Ovary (tissue), 3 donors: ENCODE results near the gene ZNF653.

Source experiments
- EP300 ChIP-seq: sonication (generic); formaldehyde crosslinking; IDR thresholded peaks from one replicate; pipeline ENCODE4 v1.6.1; 2017; ENCODE audit warnings: antibody characterized with exemption
- TF ChIP-seq, protein P1 (sequence below), 3 donors: fragments of 450-650 bp in 2 of 3; fragments of 200-600 bp in 1 of 3; IDR thresholded peaks; one replicate each; pipeline versions ENCODE4 v1.5.1 to v1.8.0; 2016 to 2022; ENCODE audit warnings: antibody characterized with exemption in 3 of 3, mild to moderate bottlenecking in 1 of 3
- donor health status: DM: no; HTN: no; CAD: no.

- TF ChIP-seq, protein P1, sequence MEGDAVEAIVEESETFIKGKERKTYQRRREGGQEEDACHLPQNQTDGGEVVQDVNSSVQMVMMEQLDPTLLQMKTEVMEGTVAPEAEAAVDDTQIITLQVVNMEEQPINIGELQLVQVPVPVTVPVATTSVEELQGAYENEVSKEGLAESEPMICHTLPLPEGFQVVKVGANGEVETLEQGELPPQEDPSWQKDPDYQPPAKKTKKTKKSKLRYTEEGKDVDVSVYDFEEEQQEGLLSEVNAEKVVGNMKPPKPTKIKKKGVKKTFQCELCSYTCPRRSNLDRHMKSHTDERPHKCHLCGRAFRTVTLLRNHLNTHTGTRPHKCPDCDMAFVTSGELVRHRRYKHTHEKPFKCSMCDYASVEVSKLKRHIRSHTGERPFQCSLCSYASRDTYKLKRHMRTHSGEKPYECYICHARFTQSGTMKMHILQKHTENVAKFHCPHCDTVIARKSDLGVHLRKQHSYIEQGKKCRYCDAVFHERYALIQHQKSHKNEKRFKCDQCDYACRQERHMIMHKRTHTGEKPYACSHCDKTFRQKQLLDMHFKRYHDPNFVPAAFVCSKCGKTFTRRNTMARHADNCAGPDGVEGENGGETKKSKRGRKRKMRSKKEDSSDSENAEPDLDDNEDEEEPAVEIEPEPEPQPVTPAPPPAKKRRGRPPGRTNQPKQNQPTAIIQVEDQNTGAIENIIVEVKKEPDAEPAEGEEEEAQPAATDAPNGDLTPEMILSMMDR (IDR thresholded peaks at IDR 0.05): no peak
- no peak for TF ChIP-seq EP300
These were observed 35.6 kb upstream of the ZNF653 start for GRCh38 chr19:11541238-11541637.
